ENCODE data around the gene RNU4-1. TPM values are rescaled to one million over a fixed set of nuclear protein-coding genes. Genes with fewer than 3 reads are reported as not detected.

RNU4-1 gene
- polyA plus RNA-seq, 1 donor (not counting 4 experiments of a cell fraction or from before 2014, with no cell fraction given): under 0.01 TPM

DNA sequence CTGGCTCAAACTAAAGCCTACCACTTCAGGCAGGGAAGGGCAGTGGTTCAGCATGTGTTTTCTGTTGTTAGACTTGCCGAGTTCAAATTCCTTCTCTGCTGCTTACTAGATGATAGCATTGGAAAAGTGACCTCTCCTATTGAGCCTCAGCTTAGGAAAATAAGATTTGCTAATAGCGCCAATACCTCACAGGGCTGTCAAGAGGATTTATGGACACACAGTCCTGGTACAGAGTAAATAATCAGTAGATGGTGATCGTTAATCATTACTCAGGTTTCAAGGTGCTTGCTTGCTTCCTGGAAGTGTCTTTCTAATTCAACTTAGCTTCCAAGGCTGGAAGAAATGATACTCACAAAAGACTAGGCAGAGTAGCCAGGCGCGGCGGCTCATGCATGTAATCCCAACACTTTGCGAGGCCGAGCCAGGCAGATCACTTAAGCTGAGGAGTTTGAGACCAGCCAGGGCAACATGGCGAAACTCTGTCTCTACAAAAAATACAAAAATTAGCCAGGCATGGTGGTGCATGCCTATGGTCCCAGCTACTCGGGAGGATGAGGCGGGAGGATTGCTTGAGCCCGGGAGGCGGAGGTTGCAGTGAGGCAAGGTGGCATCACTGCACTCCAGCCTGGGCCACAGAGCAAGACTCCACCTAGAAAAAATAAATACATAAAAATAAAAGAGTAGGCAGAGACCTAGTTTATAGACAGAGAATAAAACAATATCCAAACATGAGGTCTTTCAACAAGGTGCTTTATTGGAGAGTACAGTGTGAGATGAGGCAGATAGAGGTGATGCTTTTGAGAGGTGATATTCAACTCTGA is 28.6 kb upstream of the RNU4-1 start:
- no peaks in the 10 kb centered on the region for H4K20me1 ChIP-seq (ENCODE audit: control insufficient read depth, extremely low read depth, insufficient read depth, low read length)
- FAIRE-seq: no peak
- dilution Hi-C loops (cut with MboI; ENCODE audit: extremely low pct_ligation_motif_present, low sequenced_read_pairs): no loop called here
- no peaks in the 10 kb centered on the region for H3K79me2 ChIP-seq (ENCODE audit: control insufficient read depth, insufficient read depth, low read length)
- H3K36me3 ChIP-seq (ENCODE audit: control insufficient read depth in 2 of 2, extremely low read depth in 1 of 2, insufficient read depth in 2 of 2, low read length in 2 of 2): no peaks in the 10 kb centered on the region
- no peak overlapping the region for H3K4me3 ChIP-seq (ENCODE audit: control insufficient read depth in 2 of 3, extremely low read depth in 1 of 3, insufficient read depth in 2 of 3, low read depth in 1 of 3, low read length in 3 of 3)
- no peak overlapping the region for H2AFZ ChIP-seq (ENCODE audit: control insufficient read depth, low read length)
- H3K27me3 ChIP-seq (ENCODE audit: control insufficient read depth, extremely low read depth, insufficient read depth, low read length): no peaks in the 10 kb centered on the region
- no peaks in the 10 kb centered on the region for H3K9me1 ChIP-seq (ENCODE audit: control insufficient read depth, extremely low read depth, insufficient read depth, low read length)
- H3K4me1 ChIP-seq (ENCODE audit: control insufficient read depth, extremely low read depth, insufficient read depth, low read length): peaks cover 7% of the 10 kb centered on the region
- H3K9me3 ChIP-seq (ENCODE audit: control insufficient read depth, low read depth, low read length): no peaks in the 10 kb centered on the region
- no peak overlapping the region for H3K9ac ChIP-seq (ENCODE audit: control insufficient read depth, extremely low read depth, insufficient read depth, low read length)
- H3K4me2 ChIP-seq (ENCODE audit: control insufficient read depth, extremely low read depth, insufficient read depth, low read depth, low read length): no peak overlapping the region
- no peak for DNase-seq (ENCODE audit: low read depth, low spot score)
- H3K27ac ChIP-seq (ENCODE audit: control insufficient read depth, insufficient read depth, low read length): no peak overlapping the region
- TF ChIP-seq EZH2 (IDR thresholded peaks at IDR 0.05; ENCODE audit: low read length) (no peak), CTCF (optimal IDR thresholded peaks at IDR 0.05 in 1 of 3, IDR thresholded peaks at IDR 0.05 in 1 of 3, conservative IDR thresholded peaks at IDR 0.05 in 1 of 3; ENCODE audit: extremely low read depth in 1 of 3, insufficient read depth in 2 of 3, low read length in 3 of 3) (no peak)

DNA sequence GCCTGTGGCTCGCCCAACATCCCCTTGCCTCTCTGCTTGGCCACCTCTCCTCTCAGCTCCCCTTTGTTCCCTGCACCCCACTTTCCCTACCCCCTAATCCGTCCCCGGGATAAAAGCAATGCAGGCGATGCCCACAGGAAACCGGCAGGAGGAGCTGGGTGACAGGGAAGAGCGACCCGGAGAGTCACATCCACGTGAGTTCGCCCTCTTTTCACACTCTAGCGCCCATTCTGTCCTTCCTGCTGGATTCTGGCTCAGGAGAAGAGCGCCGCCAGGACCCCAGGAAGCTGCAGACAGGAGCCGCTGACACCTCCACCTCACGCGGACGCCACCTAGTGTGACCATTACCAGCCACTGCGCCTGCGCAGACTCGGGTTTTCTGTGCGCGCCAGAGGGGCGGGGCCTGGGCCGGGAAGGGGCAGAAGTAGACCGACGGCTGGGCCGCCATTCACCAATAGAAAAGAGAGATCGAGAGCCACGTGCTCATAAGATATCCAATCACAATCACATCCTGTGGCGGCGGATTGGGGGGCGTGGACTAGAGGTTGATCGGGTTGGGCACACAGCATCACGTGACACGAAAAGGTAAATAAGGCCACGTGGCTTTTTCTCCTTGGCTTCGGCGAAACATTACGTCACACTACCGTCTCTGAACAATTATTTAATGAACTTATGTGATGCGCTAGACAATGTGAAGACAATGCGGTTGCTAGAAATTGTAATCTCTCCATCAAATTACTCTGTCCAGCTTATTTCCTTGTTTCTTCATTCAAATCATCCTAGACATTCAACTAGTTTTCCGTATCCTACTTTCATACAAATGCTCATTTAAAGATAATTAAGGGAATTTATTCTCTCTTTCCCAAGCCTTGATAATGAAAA is 24.4 kb upstream of the RNU4-1 start:
- dilution Hi-C loops (cut with MboI; ENCODE audit: extremely low pct_ligation_motif_present, low sequenced_read_pairs): no loop called here
- peak overlapping the region; percentile 86 for H3K4me2 ChIP-seq (ENCODE audit: control insufficient read depth, extremely low read depth, insufficient read depth, low read depth, low read length)
- H3K9me3 ChIP-seq (ENCODE audit: control insufficient read depth, low read depth, low read length): no peaks in the 10 kb centered on the region
- FAIRE-seq (peak; percentile 81), DNase-seq (ENCODE audit: low read depth, low spot score) (peak; percentile 98)
- H3K27me3 ChIP-seq (ENCODE audit: control insufficient read depth, extremely low read depth, insufficient read depth, low read length): no peaks in the 10 kb centered on the region
- peak overlapping the region; percentile 78 for H2AFZ ChIP-seq (ENCODE audit: control insufficient read depth, low read length)
- H3K9me1 ChIP-seq (ENCODE audit: control insufficient read depth, extremely low read depth, insufficient read depth, low read length): no peaks in the 10 kb centered on the region
- H3K36me3 ChIP-seq (ENCODE audit: control insufficient read depth in 2 of 2, extremely low read depth in 1 of 2, insufficient read depth in 2 of 2, low read length in 2 of 2): no peaks in the 10 kb centered on the region
- peak; percentile 65 to 68 (median 67) for TF ChIP-seq CTCF (optimal IDR thresholded peaks at IDR 0.05 in 1 of 3, IDR thresholded peaks at IDR 0.05 in 1 of 3, conservative IDR thresholded peaks at IDR 0.05 in 1 of 3; ENCODE audit: extremely low read depth in 1 of 3, insufficient read depth in 2 of 3, low read length in 3 of 3)
- TF ChIP-seq EZH2 (IDR thresholded peaks at IDR 0.05; ENCODE audit: low read length): no peak
- H3K27ac ChIP-seq (ENCODE audit: control insufficient read depth, insufficient read depth, low read length): peak overlapping the region; percentile 66
- peaks cover 4% of the 10 kb centered on the region for H3K4me1 ChIP-seq (ENCODE audit: control insufficient read depth, extremely low read depth, insufficient read depth, low read length)
- no peaks in the 10 kb centered on the region for H4K20me1 ChIP-seq (ENCODE audit: control insufficient read depth, extremely low read depth, insufficient read depth, low read length)
- H3K79me2 ChIP-seq (ENCODE audit: control insufficient read depth, insufficient read depth, low read length): no peaks in the 10 kb centered on the region
- H3K4me3 ChIP-seq (ENCODE audit: control insufficient read depth in 2 of 3, extremely low read depth in 1 of 3, insufficient read depth in 2 of 3, low read depth in 1 of 3, low read length in 3 of 3): peak overlapping the region; percentile 27 to 67 (median 66)
- peak overlapping the region; percentile 80 for H3K9ac ChIP-seq (ENCODE audit: control insufficient read depth, extremely low read depth, insufficient read depth, low read length)

Measured in keratinocyte (primary cell).